ENCODE measurements around the gene ASB18. TPM values are rescaled to one million over a fixed set of nuclear protein-coding genes. Genes with fewer than 3 reads are reported as not detected.

Gene ASB18
- total and polyA plus RNA-seq, 7 experiments from 2014 or later, result not detected

DNA sequence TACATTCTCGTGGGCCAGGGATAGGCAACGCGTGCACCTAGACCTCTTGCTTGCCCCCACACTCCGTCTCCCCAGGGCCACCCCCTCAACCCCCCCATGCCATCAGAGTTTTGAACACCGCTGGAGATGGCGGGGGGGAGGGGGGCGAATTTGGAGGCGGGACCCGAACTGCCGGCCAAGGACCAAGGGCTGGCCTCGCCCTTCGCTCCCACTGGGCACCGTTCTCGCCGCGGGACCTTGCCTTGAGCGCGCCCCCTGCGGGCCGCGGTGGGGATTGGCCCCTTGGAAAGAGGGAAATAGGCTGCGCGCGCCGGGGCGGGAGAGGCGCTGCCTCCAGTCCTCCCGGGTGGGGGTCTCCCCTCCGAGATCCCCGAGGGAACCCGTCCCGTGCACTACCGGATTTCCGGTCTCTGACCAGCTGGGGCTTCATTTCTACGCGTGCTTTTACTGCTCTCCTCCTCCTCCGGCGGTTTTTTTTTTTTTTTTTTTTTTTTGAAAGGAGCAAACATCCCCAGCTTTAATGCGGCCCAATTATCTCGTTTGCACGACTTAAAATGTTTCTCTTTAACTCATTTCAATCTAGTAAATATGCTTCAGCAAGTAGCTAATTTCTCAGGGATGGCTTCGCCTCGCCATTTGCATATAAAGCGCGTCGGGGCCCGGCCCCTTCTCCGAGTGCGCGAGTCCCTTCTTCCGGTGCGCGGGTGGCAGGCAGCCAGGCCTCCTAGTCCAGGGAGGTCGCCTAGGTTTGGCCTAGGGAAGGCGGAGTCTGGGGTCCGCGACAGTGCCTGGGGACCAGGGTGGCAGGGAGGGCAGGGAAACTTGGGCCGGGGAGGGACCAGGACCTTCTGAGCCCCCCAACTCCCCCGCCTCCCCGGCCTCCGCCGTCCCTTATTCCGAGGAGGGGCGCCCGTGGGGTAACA, 86.0 kb downstream of the ASB18 start:
- Mint-ChIP-seq H3K9me3 (peaks cover 0 to 9% (median 0%) of the 10 kb centered on the region in 11 donors), H3K4me1 (peaks cover 5 to 20% (median 13%) of the 10 kb centered on the region in 7 donors), H3K27me3 (peaks cover 65 to 89% (median 73%) of the 10 kb centered on the region in 5 donors), H3K36me3 (peaks cover 0 to 7% (median 0%) of the 10 kb centered on the region in 5 donors), H3K27ac (peak overlapping the region in 1 of 9 donors; percentile 71), H3K4me3 (peak overlapping the region in 4 of 10 donors; percentile 47 to 66 (median 62))
- DNase-seq (peak in 1 of 9 donors; percentile 50), ATAC-seq (no peak)
- Histone ChIP-seq H3K4me1 (ENCODE audit: control insufficient read depth in 2 of 2, insufficient read depth in 2 of 2, low read length in 2 of 2) (no peaks in the 10 kb centered on the region), H3K27me3 (ENCODE audit: control insufficient read depth in 2 of 2, insufficient read depth in 2 of 2, low read length in 2 of 2) (peaks cover 6 to 24% of the 10 kb centered on the region in 2 donors), H3K4me3 (ENCODE audit: low read length) (no peak overlapping the region), H3K36me3 (ENCODE audit: control insufficient read depth in 2 of 3, insufficient read depth in 3 of 3, low read length in 3 of 3) (no peaks in the 10 kb centered on the region), H3K27ac (ENCODE audit: low read depth, low read length) (no peak overlapping the region), H3K9me3 (ENCODE audit: control insufficient read depth in 2 of 3, low read length in 3 of 3) (no peaks in the 10 kb centered on the region)
- CTCF ChIA-PET, result no interaction called here
- POLR2A ChIA-PET, result no interaction called here
- intact Hi-C loops (cut with micrococcal nuclease), result no loop called here

- ChIA-PET POLR2A (no interaction called here), CTCF (no interaction called here)
- DNase-seq, result peak in 1 of 9 donors; percentile 1
- Mint-ChIP-seq H3K27ac (no peak overlapping the region), H3K36me3 (peaks cover 0 to 7% (median 0%) of the 10 kb centered on the region in 5 donors), H3K4me3 (no peak overlapping the region), H3K4me1 (peaks cover 5 to 20% (median 13%) of the 10 kb centered on the region in 7 donors), H3K9me3 (peaks cover 0 to 9% (median 0%) of the 10 kb centered on the region in 11 donors), H3K27me3 (peaks cover 59 to 82% (median 67%) of the 10 kb centered on the region in 5 donors)
- no peak for ATAC-seq
- no peaks in the 10 kb centered on the region for H3K9me3 ChIP-seq (ENCODE audit: control insufficient read depth in 2 of 3, low read length in 3 of 3)
- H3K4me3 ChIP-seq (ENCODE audit: low read length), result no peak overlapping the region
- H3K4me1 ChIP-seq (ENCODE audit: control insufficient read depth in 2 of 2, insufficient read depth in 2 of 2, low read length in 2 of 2), result no peaks in the 10 kb centered on the region
- no peak overlapping the region for H3K27ac ChIP-seq (ENCODE audit: low read depth, low read length)
- no peaks in the 10 kb centered on the region for H3K36me3 ChIP-seq (ENCODE audit: control insufficient read depth in 2 of 3, insufficient read depth in 3 of 3, low read length in 3 of 3)
- intact Hi-C loops (cut with micrococcal nuclease), result no loop called here
- peaks cover 6 to 24% of the 10 kb centered on the region in 2 donors for H3K27me3 ChIP-seq (ENCODE audit: control insufficient read depth in 2 of 2, insufficient read depth in 2 of 2, low read length in 2 of 2)
Measured at GRCh38 chr2:236177604-236177966, 86.6 kb downstream of the ASB18 start.

GRCh38 chr2:236176951-236177350, 87.3 kb downstream of the ASB18 start:
- peaks cover 0 to 9% (median 0%) of the 10 kb centered on the region in 11 donors for H3K9me3 Mint-ChIP-seq
- H3K36me3 Mint-ChIP-seq, result peaks cover 0 to 7% (median 0%) of the 10 kb centered on the region in 5 donors
- peaks cover 56 to 80% (median 65%) of the 10 kb centered on the region in 5 donors for H3K27me3 Mint-ChIP-seq
- ChIA-PET POLR2A (no interaction called here), CTCF (no interaction called here)
- Histone ChIP-seq H3K4me1 (ENCODE audit: control insufficient read depth in 2 of 2, insufficient read depth in 2 of 2, low read length in 2 of 2) (no peaks in the 10 kb centered on the region), H3K9me3 (ENCODE audit: control insufficient read depth in 2 of 3, low read length in 3 of 3) (no peaks in the 10 kb centered on the region), H3K27ac (ENCODE audit: low read depth, low read length) (no peak overlapping the region), H3K36me3 (ENCODE audit: control insufficient read depth in 2 of 3, insufficient read depth in 3 of 3, low read length in 3 of 3) (no peaks in the 10 kb centered on the region), H3K27me3 (ENCODE audit: control insufficient read depth in 2 of 2, insufficient read depth in 2 of 2, low read length in 2 of 2) (peaks cover 6 to 24% of the 10 kb centered on the region in 2 donors), H3K4me3 (ENCODE audit: low read length) (no peak overlapping the region)
- DNase-seq (no peak), ATAC-seq (no peak)
- no peak overlapping the region for H3K4me3 Mint-ChIP-seq
- H3K4me1 Mint-ChIP-seq, result peaks cover 5 to 20% (median 15%) of the 10 kb centered on the region in 7 donors
- no peak overlapping the region for H3K27ac Mint-ChIP-seq
- intact Hi-C loops (cut with micrococcal nuclease), result no loop called here

GRCh38 chr2:236176417-236176816, 87.8 kb downstream of the ASB18 start:
- H3K27ac ChIP-seq (ENCODE audit: low read depth, low read length), result no peak overlapping the region
- no peak for ATAC-seq
- ChIA-PET POLR2A (no interaction called here), CTCF (no interaction called here)
- H3K4me1 ChIP-seq (ENCODE audit: control insufficient read depth in 2 of 2, insufficient read depth in 2 of 2, low read length in 2 of 2), result no peaks in the 10 kb centered on the region
- Mint-ChIP-seq H3K9me3 (peaks cover 0 to 9% (median 0%) of the 10 kb centered on the region in 11 donors), H3K27me3 (peaks cover 56 to 81% (median 70%) of the 10 kb centered on the region in 5 donors), H3K4me1 (peaks cover 5 to 22% (median 18%) of the 10 kb centered on the region in 7 donors), H3K4me3 (peak overlapping the region in 1 of 10 donors; percentile 39), H3K27ac (no peak overlapping the region), H3K36me3 (peaks cover 0 to 7% (median 0%) of the 10 kb centered on the region in 5 donors)
- DNase-seq, result no peak
- no peaks in the 10 kb centered on the region for H3K9me3 ChIP-seq (ENCODE audit: control insufficient read depth in 2 of 3, low read length in 3 of 3)
- no peaks in the 10 kb centered on the region for H3K36me3 ChIP-seq (ENCODE audit: control insufficient read depth in 2 of 3, insufficient read depth in 3 of 3, low read length in 3 of 3)
- H3K4me3 ChIP-seq (ENCODE audit: low read length), result no peak overlapping the region
- intact Hi-C loops (cut with micrococcal nuclease), result no loop called here
- peaks cover 6 to 23% of the 10 kb centered on the region in 2 donors for H3K27me3 ChIP-seq (ENCODE audit: control insufficient read depth in 2 of 2, insufficient read depth in 2 of 2, low read length in 2 of 2)

DNA sequence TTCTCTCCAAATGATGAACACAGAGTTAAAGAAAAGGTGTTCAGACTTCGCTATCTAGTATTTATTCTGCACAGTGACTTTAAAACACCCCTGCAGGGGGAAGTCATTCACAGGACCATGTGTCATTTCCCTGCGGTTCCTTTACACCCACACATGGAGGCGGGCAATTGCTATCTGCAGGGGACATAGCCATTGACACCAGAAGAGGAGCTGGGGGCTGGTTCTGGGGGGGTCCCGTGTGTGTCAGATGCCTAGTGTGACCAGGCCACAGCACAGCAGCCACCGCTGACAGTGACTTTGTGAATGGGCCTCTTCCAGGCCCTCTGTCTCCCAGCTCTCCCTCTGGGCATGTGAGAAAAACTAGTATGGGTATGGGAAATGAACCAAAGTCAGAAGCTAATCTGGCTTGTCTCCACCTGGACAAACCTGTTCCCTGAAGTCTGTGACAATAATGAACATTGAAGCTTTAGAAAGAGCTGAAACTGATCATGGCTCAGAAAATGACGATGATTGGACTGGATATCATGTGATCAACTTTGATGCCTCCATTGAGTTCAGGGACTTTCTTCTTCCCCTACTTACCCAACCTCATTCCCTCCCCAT, 88.6 kb downstream of the ASB18 start:
- Histone ChIP-seq H3K27me3 (ENCODE audit: control insufficient read depth in 2 of 2, insufficient read depth in 2 of 2, low read length in 2 of 2) (peaks cover 6 to 19% of the 10 kb centered on the region in 2 donors), H3K36me3 (ENCODE audit: control insufficient read depth in 2 of 3, insufficient read depth in 3 of 3, low read length in 3 of 3) (no peaks in the 10 kb centered on the region)
- POLR2A ChIA-PET, result no interaction called here

DNA sequence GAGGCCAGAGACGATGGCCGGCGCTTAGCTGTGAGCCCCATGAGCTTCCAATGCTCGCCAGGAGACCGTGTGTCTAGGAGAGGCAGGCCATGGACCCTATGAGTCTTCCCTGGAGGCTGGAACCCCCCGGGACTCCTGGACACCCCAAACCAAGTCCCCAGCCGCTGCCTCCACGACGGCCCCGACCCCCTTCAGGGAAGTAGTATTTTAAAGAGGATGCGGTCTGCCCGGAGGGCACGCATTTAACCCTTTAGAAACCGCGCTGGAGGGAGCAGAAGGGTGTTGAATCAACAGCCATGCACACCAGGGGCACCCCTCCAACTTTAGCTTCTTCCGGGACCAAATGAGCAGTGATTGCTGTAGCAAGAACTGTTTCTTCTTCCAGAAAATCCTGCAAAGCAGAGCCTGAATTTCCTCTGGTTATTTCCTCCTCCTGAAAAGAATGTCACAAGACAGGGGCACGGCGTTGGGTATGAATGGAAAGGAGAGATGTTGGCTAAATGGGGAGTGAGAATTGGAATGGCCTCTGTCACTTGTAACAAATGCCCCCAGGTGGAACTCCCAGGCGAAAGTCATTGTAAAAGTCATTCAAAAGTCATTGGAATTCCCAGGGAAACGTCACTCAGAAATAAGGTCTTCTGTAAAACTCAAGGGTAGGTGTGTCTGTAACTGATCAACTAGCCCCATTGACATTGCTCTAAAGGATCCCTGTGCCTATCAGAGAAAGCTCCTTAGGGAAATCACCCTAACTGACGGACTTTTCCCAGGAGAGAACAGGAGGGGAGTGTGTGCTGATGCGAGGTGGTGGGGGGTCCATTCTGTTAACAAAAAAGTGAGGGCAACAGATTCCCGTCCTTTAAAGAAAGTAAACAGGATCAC, 90.2 kb downstream of the ASB18 start:
- H3K9me3 ChIP-seq (ENCODE audit: control insufficient read depth in 2 of 3, low read length in 3 of 3), result no peaks in the 10 kb centered on the region
- H3K27ac Mint-ChIP-seq, result no peak overlapping the region
- intact Hi-C loops (cut with micrococcal nuclease), result no loop called here
- peaks cover 0 to 18% of the 10 kb centered on the region in 2 donors for H3K27me3 ChIP-seq (ENCODE audit: control insufficient read depth in 2 of 2, insufficient read depth in 2 of 2, low read length in 2 of 2)
- peaks cover 0 to 6% (median 0%) of the 10 kb centered on the region in 11 donors for H3K9me3 Mint-ChIP-seq
- H3K4me1 ChIP-seq (ENCODE audit: control insufficient read depth in 2 of 2, insufficient read depth in 2 of 2, low read length in 2 of 2), result no peaks in the 10 kb centered on the region
- H3K36me3 ChIP-seq (ENCODE audit: control insufficient read depth in 2 of 3, insufficient read depth in 3 of 3, low read length in 3 of 3), result no peaks in the 10 kb centered on the region
- no peak overlapping the region for H3K4me3 Mint-ChIP-seq
- ChIA-PET CTCF (no interaction called here), POLR2A (no interaction called here)
- no peak for ATAC-seq
- H3K4me1 Mint-ChIP-seq, result peaks cover 4 to 24% (median 10%) of the 10 kb centered on the region in 7 donors
- H3K36me3 Mint-ChIP-seq, result peaks cover 0 to 7% (median 0%) of the 10 kb centered on the region in 5 donors
- no peak overlapping the region for H3K27ac ChIP-seq (ENCODE audit: low read depth, low read length)
- DNase-seq, result no peak
- no peak overlapping the region for H3K4me3 ChIP-seq (ENCODE audit: low read length)
- peaks cover 62 to 85% (median 73%) of the 10 kb centered on the region in 5 donors for H3K27me3 Mint-ChIP-seq

More for the DNA sequence above, 88.6 kb downstream of the ASB18 start:
- ATAC-seq, result no peak
- CTCF ChIA-PET, result no interaction called here
- Mint-ChIP-seq H3K4me1 (peaks cover 3 to 25% (median 18%) of the 10 kb centered on the region in 7 donors), H3K4me3 (no peak overlapping the region), H3K27ac (no peak overlapping the region), H3K27me3 (peaks cover 55 to 81% (median 69%) of the 10 kb centered on the region in 5 donors), H3K36me3 (peaks cover 0 to 7% (median 0%) of the 10 kb centered on the region in 5 donors), H3K9me3 (peaks cover 0 to 9% (median 0%) of the 10 kb centered on the region in 11 donors)
- no peaks in the 10 kb centered on the region for H3K4me1 ChIP-seq (ENCODE audit: control insufficient read depth in 2 of 2, insufficient read depth in 2 of 2, low read length in 2 of 2)
- no peak for DNase-seq
- no peaks in the 10 kb centered on the region for H3K9me3 ChIP-seq (ENCODE audit: control insufficient read depth in 2 of 3, low read length in 3 of 3)
- intact Hi-C loops (cut with micrococcal nuclease), result no loop called here
- H3K4me3 ChIP-seq (ENCODE audit: low read length), result no peak overlapping the region
- no peak overlapping the region for H3K27ac ChIP-seq (ENCODE audit: low read depth, low read length)

All from naive thymus-derived CD4-positive, alpha-beta T cell (primary cell).